Activated CD4-positive, alpha-beta memory T cell treated with anti-CD3 and anti-CD28 coated beads, Interleukin-2, amount 10 ng/mL, durations not matched to agents 7 days and 5 days (primary cell): ENCODE measurements around the gene CLCNKB. TPM values are rescaled to one million over a fixed set of nuclear protein-coding genes. Genes with fewer than 3 reads are reported as not detected.

ENCODE experiments used
- CTCF ChIA-PET: fragments of 350-600 bp; sonication (Branson Sonifier 250); formaldehyde crosslinking; loops from one replicate; lab custom pipeline; 2021; ENCODE audit warnings: antibody characterized with exemption, inconsistent platforms; lab: Charles Lee
- POLR2A ChIA-PET: fragments of 350-600 bp; sonication (Branson Sonifier 250); formaldehyde crosslinking; loops from one replicate; lab custom pipeline; 2021; ENCODE audit warnings: antibody characterized with exemption; lab: Charles Lee
- DNase-seq: peaks from one replicate; pipeline ENCODE4 v3.0.0-alpha.2; 2020
- H3K27ac Mint-ChIP-seq: one replicate; pipeline ENCODE4 v1.8.0; 2021; ENCODE audit warnings: mild to moderate bottlenecking, mixed read lengths
- H3K27me3 Mint-ChIP-seq: one replicate; pipeline ENCODE4 v1.8.0; 2021; ENCODE audit warnings: mixed read lengths
- H3K36me3 Mint-ChIP-seq: one replicate; pipeline ENCODE4 v1.8.0; 2021; ENCODE audit warnings: low read depth, mixed read lengths
- H3K4me1 Mint-ChIP-seq: one replicate; pipeline ENCODE4 v1.8.0; 2021; ENCODE audit warnings: mixed read lengths
- H3K4me3 Mint-ChIP-seq: one replicate; pipeline ENCODE4 v1.8.0; 2021; ENCODE audit warnings: mild to moderate bottlenecking, mixed read lengths
- H3K9me3 Mint-ChIP-seq: one replicate; pipeline ENCODE4 v1.8.0; 2021; ENCODE audit warnings: mixed read lengths
- total RNA-seq, 2 experiments: library from RNA; stranded (reverse); gene quantifications; one replicate each; pipeline ENCODE4 v1.2.3, GENCODE V29; 2021

Gene CLCNKB
- total RNA-seq, 2 experiments from 2014 or later, result not detected

- H3K27ac Mint-ChIP-seq, result no peak overlapping the region
- H3K36me3 Mint-ChIP-seq, result no peaks in the 10 kb centered on the region
- H3K4me3 Mint-ChIP-seq, result no peak overlapping the region
- no peaks in the 10 kb centered on the region for H3K9me3 Mint-ChIP-seq
- POLR2A ChIA-PET, result no interaction called here
- H3K4me1 Mint-ChIP-seq, result peaks cover 13% of the 10 kb centered on the region
- DNase-seq, result peak; percentile 76
- CTCF ChIA-PET, result interaction anchor here (0.6 to 1.7 kb wide), 8 partner anchors 12 to 180 kb away, joined by 3 to 9 read pairs (median 3); partner anchors contain the start of gene ZBTB17
- peaks cover 13% of the 10 kb centered on the region for H3K27me3 Mint-ChIP-seq
Observed at GRCh38 chr1:16009030-16009460, 34.5 kb upstream of the CLCNKB start.

GRCh38 chr1:16009678-16010077 lies 33.9 kb upstream of the CLCNKB start:
- H3K4me1 Mint-ChIP-seq, result peaks cover 13% of the 10 kb centered on the region
- DNase-seq, result no peak
- POLR2A ChIA-PET, result no interaction called here
- H3K36me3 Mint-ChIP-seq, result no peaks in the 10 kb centered on the region
- no peak overlapping the region for H3K27ac Mint-ChIP-seq
- no peak overlapping the region for H3K4me3 Mint-ChIP-seq
- no peaks in the 10 kb centered on the region for H3K9me3 Mint-ChIP-seq
- H3K27me3 Mint-ChIP-seq, result peaks cover 18% of the 10 kb centered on the region
- CTCF ChIA-PET, result interaction anchor here (0.6 to 1.7 kb wide), 9 partner anchors 11 to 179 kb away, joined by 3 to 9 read pairs (median 3); partner anchors contain the start of gene ZBTB17

- ChIA-PET POLR2A (no interaction called here), CTCF (interaction anchor here (0.5 to 1.7 kb wide), 9 partner anchors 31 to 234 kb away, joined by 3 to 9 read pairs (median 3); no protein-coding TSS in a partner anchor)
- no peaks in the 10 kb centered on the region for H3K36me3 Mint-ChIP-seq
- H3K27me3 Mint-ChIP-seq, result peaks cover 19% of the 10 kb centered on the region
- H3K4me3 Mint-ChIP-seq, result no peak overlapping the region
- H3K4me1 Mint-ChIP-seq, result peaks cover 13% of the 10 kb centered on the region
- no peak for DNase-seq
- no peak overlapping the region for H3K27ac Mint-ChIP-seq
- H3K9me3 Mint-ChIP-seq, result no peaks in the 10 kb centered on the region
Observed at GRCh38 chr1:16010837-16011236, 32.7 kb upstream of the CLCNKB start.

- Mint-ChIP-seq H3K9me3 (no peaks in the 10 kb centered on the region), H3K27ac (no peak overlapping the region), H3K4me3 (no peak overlapping the region), H3K36me3 (no peaks in the 10 kb centered on the region), H3K27me3 (peaks cover 19% of the 10 kb centered on the region), H3K4me1 (peaks cover 13% of the 10 kb centered on the region)
- DNase-seq, result no peak
- POLR2A ChIA-PET, result no interaction called here
- CTCF ChIA-PET, result interaction anchor here (0.6 to 1.6 kb wide), 2 partner anchors 30 to 237 kb away, joined by 3 read pairs; no protein-coding TSS in a partner anchor
Observed at GRCh38 chr1:16011936-16012589, 31.5 kb upstream of the CLCNKB start.

- no peak overlapping the region for H3K27ac Mint-ChIP-seq
- ChIA-PET POLR2A (no interaction called here), CTCF (interaction anchor here (1.6 kb wide), 1 partner anchor 29 kb away, joined by 3 read pairs; no protein-coding TSS in a partner anchor)
- peaks cover 19% of the 10 kb centered on the region for H3K27me3 Mint-ChIP-seq
- H3K36me3 Mint-ChIP-seq, result no peaks in the 10 kb centered on the region
- H3K9me3 Mint-ChIP-seq, result no peaks in the 10 kb centered on the region
- peak; percentile 39 for DNase-seq
- H3K4me1 Mint-ChIP-seq, result peaks cover 11% of the 10 kb centered on the region
- no peak overlapping the region for H3K4me3 Mint-ChIP-seq
Observed at GRCh38 chr1:16012590-16013219, 30.9 kb upstream of the CLCNKB start.

- H3K4me1 Mint-ChIP-seq, result peaks cover 5% of the 10 kb centered on the region
- H3K36me3 Mint-ChIP-seq, result no peaks in the 10 kb centered on the region
- H3K9me3 Mint-ChIP-seq, result no peaks in the 10 kb centered on the region
- H3K4me3 Mint-ChIP-seq, result no peak overlapping the region
- ChIA-PET POLR2A (no interaction called here), CTCF (interaction anchor here (0.6 kb wide), 1 partner anchor 65 kb away, joined by 3 read pairs; no protein-coding TSS in a partner anchor)
- H3K27me3 Mint-ChIP-seq, result peaks cover 19% of the 10 kb centered on the region
- DNase-seq, result peak; percentile 34
- H3K27ac Mint-ChIP-seq, result no peak overlapping the region
Observed at GRCh38 chr1:16013220-16013907, 30.2 kb upstream of the CLCNKB start.

GRCh38 chr1:16013908-16014258 lies 29.7 kb upstream of the CLCNKB start:
- POLR2A ChIA-PET, result no interaction called here
- peaks cover 19% of the 10 kb centered on the region for H3K27me3 Mint-ChIP-seq
- peaks cover 5% of the 10 kb centered on the region for H3K4me1 Mint-ChIP-seq
- CTCF ChIA-PET, result interaction anchor here (0.6 to 1.1 kb wide), 2 partner anchors 9 to 65 kb away, joined by 3 read pairs; no protein-coding TSS in a partner anchor
- no peaks in the 10 kb centered on the region for H3K36me3 Mint-ChIP-seq
- DNase-seq, result no peak
- H3K9me3 Mint-ChIP-seq, result no peaks in the 10 kb centered on the region
- no peak overlapping the region for H3K27ac Mint-ChIP-seq
- H3K4me3 Mint-ChIP-seq, result no peak overlapping the region

- Mint-ChIP-seq H3K4me3 (no peak overlapping the region), H3K27me3 (peaks cover 17% of the 10 kb centered on the region), H3K4me1 (peaks cover 5% of the 10 kb centered on the region), H3K9me3 (no peaks in the 10 kb centered on the region), H3K36me3 (no peaks in the 10 kb centered on the region), H3K27ac (no peak overlapping the region)
- CTCF ChIA-PET, result interaction anchor here (0.6 to 1.1 kb wide), 5 partner anchors 10 to 283 kb away, joined by 3 to 4 read pairs (median 3); no protein-coding TSS in a partner anchor
- POLR2A ChIA-PET, result no interaction called here
- DNase-seq, result no peak
Observed at GRCh38 chr1:16014509-16015482, 28.8 kb upstream of the CLCNKB start.

- no peak for DNase-seq
- POLR2A ChIA-PET, result no interaction called here
- Mint-ChIP-seq H3K36me3 (no peaks in the 10 kb centered on the region), H3K9me3 (no peaks in the 10 kb centered on the region), H3K27ac (no peak overlapping the region), H3K4me1 (peaks cover 5% of the 10 kb centered on the region), H3K4me3 (no peak overlapping the region), H3K27me3 (peaks cover 17% of the 10 kb centered on the region)
- CTCF ChIA-PET, result no interaction called here
Observed at GRCh38 chr1:16015491-16015890, 28.1 kb upstream of the CLCNKB start.

- ChIA-PET CTCF (no interaction called here), POLR2A (no interaction called here)
- DNase-seq, result no peak
- Mint-ChIP-seq H3K9me3 (no peaks in the 10 kb centered on the region), H3K4me1 (peaks cover 5% of the 10 kb centered on the region), H3K27ac (no peak overlapping the region), H3K4me3 (no peak overlapping the region), H3K36me3 (no peaks in the 10 kb centered on the region), H3K27me3 (peaks cover 15% of the 10 kb centered on the region)
Observed at GRCh38 chr1:16015960-16016901, 27.4 kb upstream of the CLCNKB start.

- DNase-seq, result no peak
- H3K27ac Mint-ChIP-seq, result no peak overlapping the region
- peaks cover 5% of the 10 kb centered on the region for H3K4me1 Mint-ChIP-seq
- POLR2A ChIA-PET, result no interaction called here
- H3K27me3 Mint-ChIP-seq, result peaks cover 16% of the 10 kb centered on the region
- H3K9me3 Mint-ChIP-seq, result no peaks in the 10 kb centered on the region
- H3K36me3 Mint-ChIP-seq, result no peaks in the 10 kb centered on the region
- no peak overlapping the region for H3K4me3 Mint-ChIP-seq
- CTCF ChIA-PET, result no interaction called here
Observed at GRCh38 chr1:16017076-16017460, 26.5 kb upstream of the CLCNKB start.
